ENCODE data around the gene MNAT1.

- TF ChIP-seq RAD21 (conservative IDR thresholded peaks at IDR 0.05 in 1 of 2, IDR thresholded peaks at IDR 0.05 in 1 of 2) (no peak), POLR2A (IDR thresholded peaks at IDR 0.05; ENCODE audit: low read length) (no peak)
- TF ChIP-seq, protein P1, sequence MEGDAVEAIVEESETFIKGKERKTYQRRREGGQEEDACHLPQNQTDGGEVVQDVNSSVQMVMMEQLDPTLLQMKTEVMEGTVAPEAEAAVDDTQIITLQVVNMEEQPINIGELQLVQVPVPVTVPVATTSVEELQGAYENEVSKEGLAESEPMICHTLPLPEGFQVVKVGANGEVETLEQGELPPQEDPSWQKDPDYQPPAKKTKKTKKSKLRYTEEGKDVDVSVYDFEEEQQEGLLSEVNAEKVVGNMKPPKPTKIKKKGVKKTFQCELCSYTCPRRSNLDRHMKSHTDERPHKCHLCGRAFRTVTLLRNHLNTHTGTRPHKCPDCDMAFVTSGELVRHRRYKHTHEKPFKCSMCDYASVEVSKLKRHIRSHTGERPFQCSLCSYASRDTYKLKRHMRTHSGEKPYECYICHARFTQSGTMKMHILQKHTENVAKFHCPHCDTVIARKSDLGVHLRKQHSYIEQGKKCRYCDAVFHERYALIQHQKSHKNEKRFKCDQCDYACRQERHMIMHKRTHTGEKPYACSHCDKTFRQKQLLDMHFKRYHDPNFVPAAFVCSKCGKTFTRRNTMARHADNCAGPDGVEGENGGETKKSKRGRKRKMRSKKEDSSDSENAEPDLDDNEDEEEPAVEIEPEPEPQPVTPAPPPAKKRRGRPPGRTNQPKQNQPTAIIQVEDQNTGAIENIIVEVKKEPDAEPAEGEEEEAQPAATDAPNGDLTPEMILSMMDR (IDR thresholded peaks at IDR 0.05), result no peak
Observed at GRCh38 chr14:60956632-60957031, 222.1 kb downstream of the MNAT1 start.

All from A549 (cell line).